Thyroid gland (tissue), 4 donors: ENCODE results near the gene ATAD3A.

Source experiments
- POLR2A ChIP-seq, 2 donors: fragments of 450-650 bp; IDR thresholded peaks; one replicate each; pipeline ENCODE4 v1.6.1; 2017; ENCODE audit warnings: antibody characterized with exemption in 2 of 2, mild to moderate bottlenecking in 2 of 2, moderate library complexity in 1 of 2
- TF ChIP-seq, protein P1 (sequence below), 6 experiments: fragments of 200-600 bp in 3 of 6; fragments of 450-650 bp in 3 of 6; sonication (generic) in 3 of 6; IDR thresholded peaks; one replicate each; pipeline ENCODE4 v1.5.1; 2016 to 2019; ENCODE audit warnings: antibody characterized with exemption in 6 of 6, mild to moderate bottlenecking in 2 of 6, inconsistent platforms in 1 of 6, moderate library complexity in 1 of 6

- TF ChIP-seq, protein P1, sequence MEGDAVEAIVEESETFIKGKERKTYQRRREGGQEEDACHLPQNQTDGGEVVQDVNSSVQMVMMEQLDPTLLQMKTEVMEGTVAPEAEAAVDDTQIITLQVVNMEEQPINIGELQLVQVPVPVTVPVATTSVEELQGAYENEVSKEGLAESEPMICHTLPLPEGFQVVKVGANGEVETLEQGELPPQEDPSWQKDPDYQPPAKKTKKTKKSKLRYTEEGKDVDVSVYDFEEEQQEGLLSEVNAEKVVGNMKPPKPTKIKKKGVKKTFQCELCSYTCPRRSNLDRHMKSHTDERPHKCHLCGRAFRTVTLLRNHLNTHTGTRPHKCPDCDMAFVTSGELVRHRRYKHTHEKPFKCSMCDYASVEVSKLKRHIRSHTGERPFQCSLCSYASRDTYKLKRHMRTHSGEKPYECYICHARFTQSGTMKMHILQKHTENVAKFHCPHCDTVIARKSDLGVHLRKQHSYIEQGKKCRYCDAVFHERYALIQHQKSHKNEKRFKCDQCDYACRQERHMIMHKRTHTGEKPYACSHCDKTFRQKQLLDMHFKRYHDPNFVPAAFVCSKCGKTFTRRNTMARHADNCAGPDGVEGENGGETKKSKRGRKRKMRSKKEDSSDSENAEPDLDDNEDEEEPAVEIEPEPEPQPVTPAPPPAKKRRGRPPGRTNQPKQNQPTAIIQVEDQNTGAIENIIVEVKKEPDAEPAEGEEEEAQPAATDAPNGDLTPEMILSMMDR (IDR thresholded peaks at IDR 0.05) = no peak
- no peak for TF ChIP-seq POLR2A (IDR thresholded peaks at IDR 0.05)
These were observed 55.4 kb downstream of the ATAD3A start for GRCh38 chr1:1567152-1567875.
